H1 (cell line): ENCODE data around the gene POLR3E. TPM values are rescaled to one million over a fixed set of nuclear protein-coding genes. Genes with fewer than 3 reads are reported as not detected.

ENCODE experiments used
- CTCF ChIA-PET: fragments of 300-600 bp; sonication (Branson Sonifier 250); formaldehyde crosslinking; loops from one replicate; lab custom pipeline; 2021; ENCODE audit not compliant: partially characterized antibody; lab: Charles Lee
- POLR2A ChIA-PET: fragments of 300-600 bp; sonication (Branson Sonifier 250); formaldehyde crosslinking; loops from one replicate; lab custom pipeline; 2021; ENCODE audit warnings: inconsistent platforms; ENCODE audit not compliant: partially characterized antibody; lab: Charles Lee
- DNase-seq, 2 experiments: peaks; one replicate each; pipeline versions ENCODE4 v3.0.0 to v3.0.0-alpha.2; 2010 to 2022; ENCODE audit warnings: low spot score in 2 of 2, low read depth in 1 of 2, mixed read lengths in 1 of 2
- FAIRE-seq: peaks from 2 replicates; lab custom pipeline; 2011; peaks lifted over from hg19 to GRCh38; lab: Jason Lieb, UNC
- H2AFZ ChIP-seq: 2 replicates; pipeline ENCODE4 v1.8.1; 2012; ENCODE audit warnings: low read length, inconsistent platforms
- H2AK5ac ChIP-seq: 2 replicates; pipeline ENCODE4 v1.6.1; 2013; ENCODE audit warnings: low read depth, low read length
- H2BK120ac ChIP-seq: replicated peaks from 2 replicates; pipeline ENCODE3; 2013; ENCODE audit warnings: low read depth, low read length, inconsistent platforms
- H2BK12ac ChIP-seq: 2 replicates; pipeline ENCODE4 v1.6.1; 2013; ENCODE audit warnings: low read depth, low read length
- H2BK15ac ChIP-seq: 2 replicates; pipeline ENCODE4 v1.6.1; 2013; ENCODE audit warnings: low read length
- H2BK20ac ChIP-seq: 2 replicates; pipeline ENCODE4 v1.6.1; 2013; ENCODE audit warnings: low read length
- H2BK5ac ChIP-seq: 2 replicates; pipeline ENCODE4 v1.6.1; 2013; ENCODE audit warnings: low read depth, low read length
- H3K14ac ChIP-seq: 2 replicates; pipeline ENCODE4 v1.6.1; 2013; ENCODE audit warnings: inconsistent platforms; ENCODE audit not compliant: insufficient read length
- H3K18ac ChIP-seq: 2 replicates; pipeline ENCODE4 v1.6.1; 2013; ENCODE audit warnings: low read length; ENCODE audit errors: extremely low read depth
- H3K23ac ChIP-seq: 2 replicates; pipeline ENCODE4 v1.6.1; 2013; ENCODE audit warnings: inconsistent platforms; ENCODE audit not compliant: insufficient read length
- H3K23me2 ChIP-seq: 2 replicates; pipeline ENCODE4 v1.6.1; 2013; ENCODE audit warnings: low read depth, low read length
- H3K27ac ChIP-seq: 2 replicates; pipeline ENCODE4 v1.6.1; 2011; ENCODE audit warnings: low read depth, low read length, inconsistent platforms
- H3K27me3 ChIP-seq, 4 experiments: replicated peaks in 1 of 4; 1 replicate in 1 of 4; 2 replicates in 3 of 4; pipeline versions ENCODE4 v1.6.1 to v1.8.1; 2011 to 2013; ENCODE audit warnings: low read length in 3 of 4, mild to moderate bottlenecking in 3 of 4, inconsistent platforms in 2 of 4, mixed read lengths in 2 of 4, moderate library complexity in 1 of 4; ENCODE audit not compliant: control insufficient read depth in 3 of 4, insufficient read depth in 3 of 4; ENCODE audit errors: extremely low read depth in 1 of 4
- H3K36me3 ChIP-seq, 4 experiments: 2 replicates each; pipeline versions ENCODE4 v1.6.1 to v1.8.1; 2011 to 2013; ENCODE audit warnings: mild to moderate bottlenecking in 4 of 4, low read length in 3 of 4, moderate library complexity in 2 of 4, control low read depth in 1 of 4, inconsistent platforms in 1 of 4; ENCODE audit not compliant: insufficient read depth in 4 of 4, control insufficient read depth in 2 of 4
- H3K4ac ChIP-seq: replicated peaks from 2 replicates; pipeline ENCODE3; 2013; ENCODE audit warnings: low read length, low read depth, mixed read lengths, inconsistent platforms; ENCODE audit not compliant: insufficient read length
- H3K4me1 ChIP-seq, 4 experiments: replicated peaks in 1 of 4; 1 replicate in 1 of 4; 2 replicates in 3 of 4; pipeline versions ENCODE4 v1.6.1 to v1.8.1; 2011 to 2013; ENCODE audit warnings: low read length in 3 of 4, inconsistent platforms in 2 of 4, mixed read lengths in 1 of 4; ENCODE audit not compliant: insufficient read depth in 4 of 4, control insufficient read depth in 3 of 4
- H3K4me2 ChIP-seq, 2 experiments: 2 replicates each; pipeline versions ENCODE4 v1.6.1 to v1.8.1; 2011 to 2013; ENCODE audit warnings: low read depth in 2 of 2, low read length in 2 of 2, control low read depth in 1 of 2, inconsistent platforms in 1 of 2, mild to moderate bottlenecking in 1 of 2; ENCODE audit not compliant: insufficient read depth in 1 of 2
- H3K4me3 ChIP-seq, 4 experiments: fragments of 200-600, 300-600 bp in 1 of 4; sonication (generic), shearing (Covaris generic), sonication (Bioruptor Twin) in 1 of 4; 2 replicates each; pipeline versions ENCODE4 v1.5.1 to v1.8.1; 2011 to 2016; ENCODE audit warnings: low read length in 4 of 4, low read depth in 3 of 4, control low read depth in 2 of 4, inconsistent platforms in 2 of 4, mild to moderate bottlenecking in 2 of 4, mixed read lengths in 1 of 4, moderate library complexity in 1 of 4; ENCODE audit not compliant: insufficient read depth in 2 of 4; ENCODE audit errors: extremely low read depth in 1 of 4
- H3K56ac ChIP-seq: replicated peaks from 2 replicates; pipeline ENCODE3; 2013; ENCODE audit warnings: low read depth, mild to moderate bottlenecking, mixed read lengths, low read length, inconsistent platforms; ENCODE audit not compliant: insufficient read length
- H3K79me1 ChIP-seq: 2 replicates; pipeline ENCODE4 v1.6.1; 2013; ENCODE audit warnings: low read depth, low read length, control low read depth
- H3K79me2 ChIP-seq, 2 experiments: 2 replicates each; pipeline versions ENCODE4 v1.6.1 to v1.8.1; 2012 to 2013; ENCODE audit warnings: low read length in 2 of 2, mild to moderate bottlenecking in 2 of 2, inconsistent platforms in 1 of 2; ENCODE audit not compliant: insufficient read depth in 2 of 2, control insufficient read depth in 1 of 2
- H3K9ac ChIP-seq, 4 experiments: replicated peaks in 1 of 4; 1 replicate in 1 of 4; 2 replicates in 3 of 4; pipeline versions ENCODE4 v1.6.1 to v1.8.1; 2011 to 2013; ENCODE audit warnings: low read depth in 3 of 4, low read length in 3 of 4, control low read depth in 2 of 4, mild to moderate bottlenecking in 2 of 4, moderate library complexity in 2 of 4, inconsistent platforms in 1 of 4; ENCODE audit errors: extremely low read depth in 1 of 4
- H3K9me3 ChIP-seq, 2 experiments: 2 replicates each; pipeline versions ENCODE4 v1.6.1 to v1.8.1; 2012 to 2013; ENCODE audit warnings: mild to moderate bottlenecking in 2 of 2, moderate library complexity in 2 of 2, control low read depth in 1 of 2, inconsistent platforms in 1 of 2, low read depth in 1 of 2, low read length in 1 of 2, mixed read lengths in 1 of 2; ENCODE audit not compliant: insufficient read depth in 2 of 2
- H4K20me1 ChIP-seq, 2 experiments: replicated peaks in 1 of 2; 2 replicates each; pipeline versions ENCODE3 to v1.8.1; 2011 to 2013; ENCODE audit warnings: inconsistent platforms in 2 of 2, low read length in 2 of 2, mild to moderate bottlenecking in 1 of 2; ENCODE audit not compliant: insufficient read depth in 2 of 2, control insufficient read depth in 1 of 2
- H4K5ac ChIP-seq: 2 replicates; pipeline ENCODE4 v1.6.1; 2013; ENCODE audit warnings: low read length, low read depth, mixed read lengths, inconsistent platforms; ENCODE audit not compliant: insufficient read length
- H4K8ac ChIP-seq: 2 replicates; pipeline ENCODE4 v1.8.0; 2013; ENCODE audit warnings: mild to moderate bottlenecking, moderate library complexity, low read length, inconsistent platforms; ENCODE audit not compliant: insufficient read depth; ENCODE audit errors: extremely low read depth
- H4K91ac ChIP-seq: replicated peaks from 2 replicates; pipeline ENCODE3; 2013; ENCODE audit warnings: low read length, mixed read lengths, inconsistent platforms; ENCODE audit not compliant: insufficient read length
- CTCF ChIP-seq, 3 experiments: IDR thresholded peaks; 1 replicate in 2 of 3; 2 replicates in 1 of 3; pipeline versions ENCODE4 v1.5.1 to v1.6.1; 2011; ENCODE audit warnings: low read length in 3 of 3, mild to moderate bottlenecking in 3 of 3, inconsistent platforms in 2 of 3, low read depth in 1 of 3, moderate library complexity in 1 of 3; ENCODE audit not compliant: insufficient read depth in 1 of 3; ENCODE audit errors: control extremely low read depth in 1 of 3
- KDM4A ChIP-seq: IDR thresholded peaks from one replicate; pipeline ENCODE4 v1.7.1; 2012; ENCODE audit warnings: low read depth, mild to moderate bottlenecking, moderate library complexity, low read length, inconsistent platforms; ENCODE audit not compliant: severe bottlenecking
- RAD21 ChIP-seq, 2 experiments: IDR thresholded peaks in 1 of 2; conservative IDR thresholded peaks in 1 of 2; 2 replicates each; pipeline ENCODE4 v1.6.1; 2011; ENCODE audit warnings: low read depth in 2 of 2, low read length in 2 of 2, improper control_type of control experiment in 1 of 2, inconsistent platforms in 1 of 2, mild to moderate bottlenecking in 1 of 2, moderate library complexity in 1 of 2
- SIN3A ChIP-seq, 2 experiments: IDR thresholded peaks in 1 of 2; conservative IDR thresholded peaks in 1 of 2; 2 replicates each; pipeline ENCODE4 v1.6.1; 2011 to 2012; ENCODE audit warnings: low read length in 2 of 2, improper control_type of control experiment in 1 of 2, low read depth in 1 of 2, mild to moderate bottlenecking in 1 of 2
- SP2 ChIP-seq: IDR thresholded peaks from 2 replicates; pipeline ENCODE4 v1.6.1; 2012; ENCODE audit warnings: mild to moderate bottlenecking, low read length, inconsistent platforms
- WGBS, 2 experiments: shearing (Covaris generic) in 1 of 2; methylation state at CpG; one replicate each; pipeline versions ENCODE4 v1.1.6 to v1.1.7; 2013 to 2015; ENCODE audit warnings: low lambda C conversion rate in 2 of 2, mixed read lengths in 2 of 2, inconsistent platforms in 1 of 2, low coverage in 1 of 2, missing lambda C conversion rate in 1 of 2; ENCODE audit not compliant: insufficient replicate concordance in 2 of 2, insufficient coverage in 1 of 2, insufficient read length in 1 of 2; ENCODE audit errors: extremely low coverage in 1 of 2, missing lambda C conversion rate in 1 of 2; 5-methylcytosine and 5-hydroxymethylcytosine counted together
- polyA plus RNA-seq, 7 experiments: library from polyadenylated mRNA; depleted of rRNA in 3 of 7; stranded (reverse) in 5 of 7; unstranded in 2 of 7; fragments of >200 nt in 5 of 7; fragments of 200-250 nt in 2 of 7; gene quantifications; 1 replicate in 5 of 7; 2 replicates in 1 of 7; 4 replicates in 1 of 7; pipeline versions ENCODE4 v1.2.1 to v1.2.3, GENCODE V29; 2011 to 2013; ENCODE audit warnings: missing spikeins in 2 of 7, mixed read lengths in 2 of 7
- total RNA-seq: library from RNA; stranded (reverse); fragmentation: NEBNext Ultra II Directional; extraction: Animal tissue kit (Norgen Biotek cat#: 25700); gene quantifications from 2 replicates; pipeline ENCODE4 v1.2.1, GENCODE V29; 2021

POLR3E gene
- total and polyA plus RNA-seq, 2 of the 8 experiments (the other 6 are each of a cell fraction or from before 2014, with no cell fraction given), result 96.5 to 125 TPM

- Histone ChIP-seq H3K27me3 (no peaks in the 10 kb centered on the region), H2BK15ac (no peak overlapping the region), H3K23me2 (peaks cover 5% of the 10 kb centered on the region; the same call in 1 of the 2 replicates), H3K56ac (no peak overlapping the region), H3K4ac (no peak overlapping the region), H3K27ac (no peak overlapping the region), H2BK12ac (no peak overlapping the region), H3K79me2 (peaks cover 7 to 66% of the 10 kb centered on the region in 2 experiments; a peak in 2 of 4 replicates), H2AFZ (no peak overlapping the region), H3K4me1 (no peaks in the 10 kb centered on the region; a peak in 1 of 7 replicates), H4K5ac (no peak overlapping the region), H2BK5ac (no peak overlapping the region), H3K4me2 (no peak overlapping the region), H4K20me1 (peaks cover 15 to 35% of the 10 kb centered on the region in 2 experiments), H3K4me3 (no peak overlapping the region), H3K9me3 (no peaks in the 10 kb centered on the region), H2AK5ac (no peak overlapping the region), H4K91ac (no peak overlapping the region), H2BK120ac (no peak overlapping the region), H3K36me3 (peaks cover 5 to 25% (median 16%) of the 10 kb centered on the region in 4 experiments; a peak in 7 of 8 replicates), H3K14ac (no peak overlapping the region), H3K9ac (no peak overlapping the region), H3K18ac (no peak overlapping the region), H4K8ac (no peak overlapping the region), H3K79me1 (peaks cover 15% of the 10 kb centered on the region; the same call in 1 of the 2 replicates), H3K23ac (no peak overlapping the region), H2BK20ac (no peak overlapping the region)
- DNase-seq (peak in 1 of 2 experiments; percentile 67), FAIRE-seq (no peak)
- ChIA-PET POLR2A (interaction anchor here (0.7 to 1.9 kb wide), 9 partner anchors 9 to 1166 kb away, joined by 3 to 8 read pairs (median 4); no protein-coding TSS in a partner anchor), CTCF (interaction anchor here (0.6 to 4.1 kb wide), 36 partner anchors 11 to 366 kb away, joined by 3 to 42 read pairs (median 4); partner anchors contain the start of gene EEF2K)
- no peak for TF ChIP-seq KDM4A
- TF ChIP-seq RAD21 (IDR thresholded peaks at IDR 0.05 in 1 of 2, conservative IDR thresholded peaks at IDR 0.05 in 1 of 2; ENCODE audit: low read depth in 2 of 2, low read length in 2 of 2), result peak; percentile 41 to 54
- TF ChIP-seq SIN3A (conservative IDR thresholded peaks at IDR 0.05 in 1 of 2, IDR thresholded peaks at IDR 0.05 in 1 of 2; ENCODE audit: low read depth in 1 of 2, low read length in 2 of 2), result peak in 1 of 2 experiments; percentile 26; a peak in 1 of 4 replicates
- TF ChIP-seq CTCF (IDR thresholded peaks at IDR 0.05; ENCODE audit: control extremely low read depth in 1 of 3, insufficient read depth in 1 of 3, low read depth in 1 of 3, low read length in 3 of 3), result peak; percentile 60 to 86 (median 83)
- TF ChIP-seq SP2, result no peak
- 81% methylated on average over 8 of the region's 8 CpGs; no CpG with 5 or more reads in 1 of the 2 experiments for WGBS, 2 experiments
These were observed 3.3 kb downstream of the POLR3E start for GRCh38 chr16:22300427-22301071.
